ENCODE results near the gene DNAJC4. TPM values are rescaled to one million over a fixed set of nuclear protein-coding genes. Genes with fewer than 3 reads are reported as not detected.

The DNAJC4 gene
- total and polyA plus RNA-seq, 11 donors = 31.2 to 123 (median 47.2) TPM

GRCh38 chr11:64258946-64259532 lies 28.7 kb downstream of the DNAJC4 start:
- 92 to 96% (median 94%) methylated on average over 16 to 32 of the region's 32 CpGs for WGBS, 4 donors
- intact Hi-C loops (cut with DNase I) = loop anchor here in 2 of 10 donors (5.0 to 10.0 kb wide), 2 partner anchors 38 to 46 kb away; partner anchors contain the start of genes CATSPERZ (in 1 of the 2) and ESRRA (in 1 of the 2)
- TF ChIP-seq CTCF (IDR thresholded peaks at IDR 0.05) = no peak
- no peak for TF ChIP-seq POLR2A (IDR thresholded peaks at IDR 0.05)
- Histone ChIP-seq H3K4me3 (no peak overlapping the region), H3K27me3 (no peaks in the 10 kb centered on the region), H3K27ac (no peak overlapping the region), H3K9me3 (no peaks in the 10 kb centered on the region), H3K36me3 (peaks cover 0 to 98% (median 81%) of the 10 kb centered on the region in 9 donors), H3K4me1 (peaks cover 0 to 4% (median 0%) of the 10 kb centered on the region in 12 donors)
- ATAC-seq (no peak), DNase-seq (no peak)

- Histone ChIP-seq H3K36me3 (peaks cover 0 to 100% (median 84%) of the 10 kb centered on the region in 9 donors), H3K27me3 (no peaks in the 10 kb centered on the region), H3K4me1 (no peaks in the 10 kb centered on the region), H3K27ac (no peak overlapping the region), H3K9me3 (no peaks in the 10 kb centered on the region), H3K4me3 (no peak overlapping the region)
- WGBS, 4 donors = 89 to 95% (median 90%) methylated on average over 4 of the region's 4 CpGs
- no peak for DNase-seq
- intact Hi-C loops (cut with DNase I) = loop anchor here in 2 of 10 donors (5.0 to 10.0 kb wide), 2 partner anchors 38 to 45 kb away; partner anchors contain the start of genes CATSPERZ (in 1 of the 2) and ESRRA (in 1 of the 2)
- no peak for ATAC-seq
- TF ChIP-seq CTCF (IDR thresholded peaks at IDR 0.05) (no peak), POLR2A (IDR thresholded peaks at IDR 0.05) (no peak)
Observed at GRCh38 chr11:64259533-64260067, 29.3 kb downstream of the DNAJC4 start.

GRCh38 chr11:64260147-64260708 lies 29.9 kb downstream of the DNAJC4 start:
- Histone ChIP-seq H3K27me3 (no peaks in the 10 kb centered on the region), H3K9me3 (no peaks in the 10 kb centered on the region), H3K27ac (no peak overlapping the region), H3K4me3 (no peak overlapping the region), H3K36me3 (peaks cover 0 to 99% (median 82%) of the 10 kb centered on the region in 9 donors), H3K4me1 (no peaks in the 10 kb centered on the region)
- peak in 1 of 5 donors; percentile 47 for DNase-seq
- 93 to 98% (median 95%) methylated on average over 6 of the region's 6 CpGs for WGBS, 4 donors
- no peak for ATAC-seq
- no peak for TF ChIP-seq POLR2A (IDR thresholded peaks at IDR 0.05)
- no peak for TF ChIP-seq CTCF (IDR thresholded peaks at IDR 0.05)
- intact Hi-C loops (cut with DNase I) = no loop called here

- 87 to 92% (median 91%) methylated on average over 12 to 18 of the region's 18 CpGs for WGBS, 4 donors
- no peak overlapping the region for H3K4me3 ChIP-seq
- no peak overlapping the region for H3K27ac ChIP-seq
- ATAC-seq (no peak), DNase-seq (peak in 1 of 5 donors; percentile 31)
- no peaks in the 10 kb centered on the region for H3K9me3 ChIP-seq
- peaks cover 0 to under 1% (median 0%) of the 10 kb centered on the region in 12 donors for H3K4me1 ChIP-seq
- TF ChIP-seq POLR2A (IDR thresholded peaks at IDR 0.05) = no peak
- no peak for TF ChIP-seq CTCF (IDR thresholded peaks at IDR 0.05)
- intact Hi-C loops (cut with DNase I) = no loop called here
- no peaks in the 10 kb centered on the region for H3K27me3 ChIP-seq
- peaks cover 0 to 99% (median 82%) of the 10 kb centered on the region in 9 donors for H3K36me3 ChIP-seq
Observed at GRCh38 chr11:64261556-64262080, 31.3 kb downstream of the DNAJC4 start.

Measured in heart left ventricle (tissue), 16 donors.